Hepatocyte (in vitro differentiated cells): ENCODE data around the gene SLCO1B1.

Source experiments
- EZH2 ChIP-seq: fragments of 200-600 bp; sonication (generic); IDR thresholded peaks from 2 replicates; pipeline ENCODE4 v1.6.1; 2016; ENCODE audit warnings: antibody characterized with exemption, mild to moderate bottlenecking, borderline replicate concordance
- TF ChIP-seq, protein P1 (sequence below): fragments of 200-600 bp; sonication (generic); IDR thresholded peaks from 2 replicates; pipeline ENCODE4 v1.5.1; 2016; ENCODE audit warnings: antibody characterized with exemption, mild to moderate bottlenecking; ENCODE audit not compliant: poor library complexity

DNA sequence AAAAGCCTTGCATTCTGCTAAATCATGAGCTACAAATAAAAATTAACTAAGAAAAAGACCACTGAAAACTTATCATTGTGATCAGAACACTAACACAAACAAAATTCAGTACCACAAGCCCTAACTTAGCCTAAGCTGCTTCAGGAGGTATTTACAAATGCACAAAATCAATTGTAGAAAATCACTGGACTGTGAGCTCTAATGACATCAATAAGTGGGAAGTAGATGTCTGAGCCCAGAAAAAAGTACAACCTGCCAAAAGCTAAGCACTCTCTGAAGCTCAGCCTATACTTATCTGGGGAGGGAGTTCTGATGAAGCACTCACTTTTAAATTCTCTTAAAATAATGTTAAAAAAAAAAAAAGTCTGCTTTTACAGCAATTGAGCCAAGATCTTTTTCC is 92.9 kb downstream of the SLCO1B1 start:
- TF ChIP-seq, protein P1, sequence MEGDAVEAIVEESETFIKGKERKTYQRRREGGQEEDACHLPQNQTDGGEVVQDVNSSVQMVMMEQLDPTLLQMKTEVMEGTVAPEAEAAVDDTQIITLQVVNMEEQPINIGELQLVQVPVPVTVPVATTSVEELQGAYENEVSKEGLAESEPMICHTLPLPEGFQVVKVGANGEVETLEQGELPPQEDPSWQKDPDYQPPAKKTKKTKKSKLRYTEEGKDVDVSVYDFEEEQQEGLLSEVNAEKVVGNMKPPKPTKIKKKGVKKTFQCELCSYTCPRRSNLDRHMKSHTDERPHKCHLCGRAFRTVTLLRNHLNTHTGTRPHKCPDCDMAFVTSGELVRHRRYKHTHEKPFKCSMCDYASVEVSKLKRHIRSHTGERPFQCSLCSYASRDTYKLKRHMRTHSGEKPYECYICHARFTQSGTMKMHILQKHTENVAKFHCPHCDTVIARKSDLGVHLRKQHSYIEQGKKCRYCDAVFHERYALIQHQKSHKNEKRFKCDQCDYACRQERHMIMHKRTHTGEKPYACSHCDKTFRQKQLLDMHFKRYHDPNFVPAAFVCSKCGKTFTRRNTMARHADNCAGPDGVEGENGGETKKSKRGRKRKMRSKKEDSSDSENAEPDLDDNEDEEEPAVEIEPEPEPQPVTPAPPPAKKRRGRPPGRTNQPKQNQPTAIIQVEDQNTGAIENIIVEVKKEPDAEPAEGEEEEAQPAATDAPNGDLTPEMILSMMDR: no peak
- no peak for TF ChIP-seq EZH2
